Measurements from ENCODE around the gene CYP1A1.

Gene CYP1A1, protein sequence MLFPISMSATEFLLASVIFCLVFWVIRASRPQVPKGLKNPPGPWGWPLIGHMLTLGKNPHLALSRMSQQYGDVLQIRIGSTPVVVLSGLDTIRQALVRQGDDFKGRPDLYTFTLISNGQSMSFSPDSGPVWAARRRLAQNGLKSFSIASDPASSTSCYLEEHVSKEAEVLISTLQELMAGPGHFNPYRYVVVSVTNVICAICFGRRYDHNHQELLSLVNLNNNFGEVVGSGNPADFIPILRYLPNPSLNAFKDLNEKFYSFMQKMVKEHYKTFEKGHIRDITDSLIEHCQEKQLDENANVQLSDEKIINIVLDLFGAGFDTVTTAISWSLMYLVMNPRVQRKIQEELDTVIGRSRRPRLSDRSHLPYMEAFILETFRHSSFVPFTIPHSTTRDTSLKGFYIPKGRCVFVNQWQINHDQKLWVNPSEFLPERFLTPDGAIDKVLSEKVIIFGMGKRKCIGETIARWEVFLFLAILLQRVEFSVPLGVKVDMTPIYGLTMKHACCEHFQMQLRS

DNA sequence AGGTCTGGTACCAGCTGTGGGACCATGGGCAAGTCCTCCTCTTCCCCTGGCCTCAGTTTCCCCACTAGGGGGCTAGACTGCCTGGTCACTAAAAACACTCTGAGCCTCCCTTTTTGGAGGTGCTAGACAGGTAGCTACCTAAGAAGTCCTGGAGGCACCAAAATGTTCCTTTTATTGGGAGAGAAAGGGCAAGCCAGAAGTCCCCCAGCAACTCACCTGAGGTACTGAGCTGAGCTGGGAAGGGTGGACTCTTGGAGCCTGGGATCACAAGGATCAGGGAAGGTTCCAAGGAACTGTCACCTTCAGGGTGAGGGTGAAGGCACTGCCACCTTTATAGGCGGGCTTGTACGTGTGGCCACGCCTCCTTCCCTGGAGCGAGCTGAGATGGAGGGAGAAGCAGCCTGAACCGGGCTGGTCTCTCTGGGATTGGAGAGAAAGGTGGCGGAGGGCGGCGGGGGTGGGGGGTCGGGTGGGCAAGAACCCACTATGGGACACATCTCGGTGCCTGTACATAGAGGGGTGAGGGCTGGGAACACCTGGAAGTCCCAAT is at the start of gene CYP1A1:
Gene CYP1A1, minus strand, starts transcription at position 304 of the 550 bp plus-strand sequence. CDS start 2,431 bp downstream, outside the sequence.
- DNase-seq: peak in 2 of 56 donors; percentile 8

DNA sequence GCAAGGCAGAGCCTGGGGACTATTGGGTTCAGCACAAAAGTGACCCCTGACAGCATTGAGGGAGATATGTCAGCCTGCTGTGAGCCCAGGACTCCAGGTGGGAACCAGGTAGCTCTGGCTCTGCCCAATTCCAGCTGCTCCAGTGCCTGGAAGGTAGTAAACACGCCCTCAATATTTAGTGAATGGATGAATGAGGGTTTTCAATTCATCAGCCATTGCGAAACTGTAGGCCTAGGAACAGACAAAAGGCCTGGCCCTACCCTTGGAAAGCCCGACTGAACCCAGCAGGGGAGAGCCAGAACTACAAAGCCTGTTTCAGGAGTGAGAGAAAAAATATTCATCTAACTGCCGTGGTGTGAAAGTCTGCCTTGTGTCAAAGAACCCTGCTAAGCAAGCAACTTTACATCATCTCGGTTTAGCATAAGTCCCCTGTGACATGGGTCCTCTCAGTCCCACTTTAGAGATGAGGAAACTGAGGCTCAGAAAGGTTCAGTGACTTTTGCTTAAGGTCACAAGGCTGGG is 48.5 kb upstream of the CYP1A1 start:
- peak in 5 of 56 donors; percentile 21 to 40 (median 28) for DNase-seq

DNA sequence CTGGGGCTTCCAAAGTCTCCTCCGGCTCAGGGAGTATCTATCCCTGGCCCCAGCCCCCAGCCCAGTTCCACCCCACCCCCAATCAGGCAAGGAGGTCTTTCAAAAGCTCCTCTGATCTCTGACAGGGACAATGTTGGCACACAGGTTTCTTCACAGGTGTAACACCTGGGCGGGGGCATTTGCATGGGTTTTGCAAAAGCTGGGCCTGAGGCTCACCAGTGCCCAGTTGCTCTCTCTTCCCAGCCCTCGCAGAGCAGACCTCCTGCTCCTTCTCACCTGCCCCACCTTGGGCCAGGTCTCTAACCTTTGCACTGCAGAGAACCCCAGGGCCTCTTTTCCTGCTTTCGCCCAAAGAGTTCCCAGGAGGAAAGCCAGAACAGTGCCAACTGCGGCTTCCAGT is 48.0 kb upstream of the CYP1A1 start:
- DNase-seq: no peak

DNA sequence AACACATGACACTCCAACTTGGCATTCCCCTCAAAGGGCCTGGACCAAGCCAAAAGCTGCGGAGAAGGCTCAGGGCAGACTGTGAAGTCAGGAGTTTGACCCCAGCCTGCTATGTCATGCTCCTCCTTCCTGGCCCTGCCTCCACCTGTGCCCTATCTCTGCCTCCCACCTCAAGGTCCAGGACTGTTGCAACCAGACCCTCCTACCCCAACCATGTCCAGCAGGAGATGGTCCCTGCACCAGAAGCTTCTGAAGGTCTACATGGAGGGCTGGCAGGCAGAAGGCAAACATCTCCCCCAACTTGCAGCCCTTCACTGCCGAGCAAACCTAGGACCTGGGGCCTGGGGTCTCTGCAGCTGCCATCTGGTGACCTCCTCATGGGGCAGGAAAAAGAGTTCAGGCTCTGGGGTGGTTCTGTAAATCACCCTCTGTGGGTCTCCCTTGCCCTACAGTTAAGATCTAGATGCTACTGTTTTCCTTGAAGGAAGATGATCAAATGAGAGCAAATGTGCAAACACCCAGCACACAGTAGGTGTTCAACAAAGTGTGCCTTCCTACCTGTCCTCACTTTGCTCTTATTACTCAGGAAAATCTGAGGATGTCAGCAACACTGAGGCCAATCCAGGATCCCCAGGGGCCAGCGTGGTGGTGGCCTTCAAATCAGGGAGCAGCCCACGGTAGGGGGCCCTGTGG is 45.0 kb upstream of the CYP1A1 start:
- DNase-seq: no peak

DNA sequence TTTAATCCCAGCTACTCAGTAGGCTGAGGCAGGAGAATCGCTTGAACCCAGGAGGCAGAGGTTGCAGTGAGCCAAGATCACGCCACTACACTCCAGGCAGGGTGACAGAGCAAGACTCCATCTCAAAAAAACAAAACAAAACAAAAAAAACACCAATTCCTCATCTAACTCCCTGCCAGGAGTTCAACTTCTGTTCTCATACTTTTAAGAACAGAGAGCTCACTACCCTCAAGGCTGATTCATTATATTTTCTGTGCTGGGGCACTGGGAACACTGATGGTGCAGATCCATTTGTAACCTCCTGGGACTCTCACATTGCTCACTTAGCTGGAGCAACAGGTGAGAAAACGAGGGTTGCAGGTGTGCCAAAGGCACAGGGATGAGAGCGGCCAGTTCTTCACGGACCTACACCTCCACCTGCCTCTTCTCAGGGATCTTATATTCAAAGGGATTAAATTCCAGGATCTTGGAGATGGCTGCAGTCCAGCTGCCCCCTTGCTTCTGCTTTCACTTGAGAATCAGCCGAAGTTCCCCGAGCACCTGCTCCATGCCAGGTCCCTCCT is 44.2 kb upstream of the CYP1A1 start:
- no peak for DNase-seq

DNA sequence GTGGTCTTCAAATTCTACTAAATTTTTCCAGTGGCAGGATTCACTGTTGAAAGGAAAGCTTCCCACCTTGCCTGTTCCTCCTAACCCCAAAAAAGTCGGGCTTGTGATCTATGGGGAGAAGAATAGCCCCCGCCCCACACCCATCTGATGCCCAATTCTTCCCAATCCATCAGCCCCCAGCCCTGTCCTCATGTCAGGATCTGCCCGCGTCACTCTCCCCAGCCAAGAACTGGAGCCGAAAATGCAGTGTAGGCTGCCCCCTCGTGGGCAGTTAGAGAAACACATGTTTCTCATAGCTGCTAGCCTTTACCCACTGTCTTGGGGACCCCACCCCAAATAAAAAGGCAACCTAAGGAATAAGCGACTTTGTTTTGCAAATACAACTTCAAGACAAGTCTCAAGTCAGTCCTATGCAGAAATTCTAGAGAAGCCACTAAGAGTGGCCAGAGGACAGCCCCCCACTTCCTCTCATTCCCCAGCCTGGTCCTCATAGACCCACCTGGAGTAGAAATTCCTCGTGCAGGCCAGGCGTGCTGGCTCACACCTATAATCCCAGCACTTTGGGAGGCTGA is 43.5 kb upstream of the CYP1A1 start:
- peak in 36 of 56 donors; percentile 16 to 76 (median 39) for DNase-seq

DNA sequence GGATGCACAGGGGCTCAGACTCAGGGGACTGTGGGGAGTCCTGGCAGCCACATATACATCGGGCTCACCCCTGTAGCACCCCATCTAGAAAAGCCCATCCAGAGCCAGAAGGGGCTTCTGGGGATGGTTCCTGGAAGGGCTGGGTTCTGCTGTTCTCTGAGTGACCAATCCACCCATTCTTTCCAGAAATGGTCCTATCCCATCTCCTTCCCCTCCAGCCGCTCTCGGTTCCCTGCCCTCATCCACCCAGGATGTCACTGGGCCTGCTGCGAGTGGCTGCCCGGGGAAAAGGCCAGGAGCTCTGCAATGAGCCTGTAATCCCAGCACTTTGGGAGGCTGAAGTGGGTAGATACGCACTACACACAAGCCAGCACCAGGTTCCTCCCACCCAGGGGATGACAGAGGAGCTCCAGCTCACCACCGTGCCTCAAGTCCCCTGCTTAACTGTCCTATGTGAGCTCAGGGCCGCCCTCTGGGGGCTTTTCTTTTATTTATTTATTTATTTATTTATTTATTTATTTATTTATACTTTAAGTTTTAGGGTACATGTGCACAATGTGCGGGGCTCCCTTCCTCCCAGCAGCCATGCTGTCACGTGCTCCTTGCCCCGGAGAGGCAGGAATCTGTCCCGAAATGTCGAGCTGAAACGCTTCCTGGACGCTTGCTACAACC is 42.9 kb upstream of the CYP1A1 start:
- no peak for DNase-seq

DNA sequence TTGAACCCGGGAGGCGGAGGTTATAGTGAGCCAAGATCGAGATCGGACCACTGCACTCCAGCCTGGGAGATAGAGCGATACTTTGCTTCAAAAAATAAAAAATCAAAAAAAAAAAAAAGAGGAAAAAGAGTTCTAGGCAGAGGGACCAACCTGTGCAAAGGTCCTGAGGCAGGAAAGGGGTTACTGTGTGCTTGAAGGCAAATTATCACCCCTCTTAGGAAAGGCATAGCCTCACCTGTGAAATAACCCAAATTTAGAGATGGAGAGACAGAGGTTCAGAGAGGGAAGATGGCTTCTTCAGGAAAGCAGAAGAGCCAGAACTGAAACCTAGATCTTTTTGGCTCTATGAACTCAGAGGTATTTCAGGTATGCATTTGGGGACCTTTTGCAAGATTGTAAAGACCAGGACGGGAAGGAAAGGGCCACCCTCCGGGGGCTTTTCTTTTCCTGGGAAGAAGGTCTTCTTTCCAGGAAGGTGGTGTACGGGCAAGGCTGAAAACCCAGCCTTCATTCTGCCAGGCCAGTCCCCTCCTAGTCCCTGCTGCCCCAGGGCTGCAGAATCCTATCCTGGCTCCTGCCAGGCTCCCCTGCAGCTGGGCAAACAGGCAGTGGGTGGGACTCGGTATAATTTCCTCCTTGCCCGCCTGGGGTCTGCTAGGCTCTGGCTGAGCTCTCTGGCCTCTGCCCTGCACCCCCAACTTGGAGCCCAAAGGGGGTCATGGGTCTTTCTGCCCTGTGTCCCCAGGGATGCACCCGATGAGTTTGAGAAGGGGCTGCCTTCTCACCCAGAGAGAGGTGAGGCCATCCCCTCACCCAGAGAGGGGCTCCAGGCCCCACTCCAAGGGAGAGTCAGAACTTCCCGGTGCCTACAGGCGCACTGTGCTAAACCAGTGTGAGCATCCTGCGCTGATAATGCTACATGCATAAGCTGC is 42.1 kb upstream of the CYP1A1 start:
- DNase-seq: no peak

DNA sequence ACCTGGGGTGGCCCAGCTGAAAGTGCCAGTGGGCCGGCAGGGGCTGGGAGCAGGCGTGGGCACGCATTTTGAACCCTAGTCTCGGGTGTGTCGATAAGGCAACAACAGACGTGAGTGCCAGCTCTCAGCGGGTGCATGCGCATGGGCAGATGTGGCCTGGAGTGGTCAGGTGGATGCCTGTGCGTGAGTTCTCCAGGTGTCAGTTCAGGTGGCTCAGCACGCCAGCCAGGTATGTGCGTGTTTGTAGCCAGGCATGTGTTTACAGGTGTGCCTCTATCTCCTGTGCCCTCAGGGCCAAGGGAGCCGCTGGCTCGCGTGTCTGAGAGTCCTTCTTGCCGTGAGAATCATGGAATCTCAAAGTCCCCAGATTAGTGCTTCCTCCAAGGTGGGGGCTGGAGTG is 38.1 kb upstream of the CYP1A1 start:
- DNase-seq: no peak

DNA sequence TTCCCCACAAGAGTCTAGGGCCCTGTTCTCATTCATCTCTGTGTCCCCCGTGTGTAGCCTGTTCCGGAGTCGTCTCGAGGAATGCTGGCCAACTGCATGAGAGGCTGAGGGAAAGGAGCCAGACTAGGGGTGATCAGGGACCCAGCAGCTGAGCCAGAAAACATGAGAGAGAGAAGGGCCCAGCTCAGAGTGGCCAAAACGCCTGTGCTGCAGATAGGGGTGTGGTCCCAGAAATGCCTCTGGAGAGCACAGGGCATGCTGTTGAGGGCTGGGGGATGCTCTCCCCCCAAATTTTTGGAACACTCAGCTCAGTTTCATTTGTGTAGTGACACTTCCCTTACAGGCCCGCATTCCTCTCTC is 37.4 kb upstream of the CYP1A1 start:
- DNase-seq: no peak

DNA sequence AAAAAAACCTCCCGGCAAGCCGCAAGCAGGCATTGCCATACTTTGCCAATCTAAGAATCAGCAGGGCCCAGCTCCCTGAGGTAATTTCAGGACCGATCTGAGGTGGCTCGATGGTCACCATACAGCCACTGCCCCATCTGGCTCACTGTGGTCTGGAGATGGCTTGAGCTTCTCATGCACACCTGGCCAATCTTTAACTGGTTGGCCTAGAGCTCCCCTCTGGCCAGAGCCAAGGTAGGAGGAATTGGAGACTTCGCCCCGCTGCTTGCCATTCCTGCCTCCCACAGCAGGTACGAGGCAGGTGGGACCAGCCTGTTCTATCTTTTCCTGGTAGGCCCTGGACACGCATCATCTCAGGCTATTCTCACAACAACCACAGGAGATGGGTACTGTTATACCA is 33.4 kb upstream of the CYP1A1 start:
- DNase-seq: no peak

DNA sequence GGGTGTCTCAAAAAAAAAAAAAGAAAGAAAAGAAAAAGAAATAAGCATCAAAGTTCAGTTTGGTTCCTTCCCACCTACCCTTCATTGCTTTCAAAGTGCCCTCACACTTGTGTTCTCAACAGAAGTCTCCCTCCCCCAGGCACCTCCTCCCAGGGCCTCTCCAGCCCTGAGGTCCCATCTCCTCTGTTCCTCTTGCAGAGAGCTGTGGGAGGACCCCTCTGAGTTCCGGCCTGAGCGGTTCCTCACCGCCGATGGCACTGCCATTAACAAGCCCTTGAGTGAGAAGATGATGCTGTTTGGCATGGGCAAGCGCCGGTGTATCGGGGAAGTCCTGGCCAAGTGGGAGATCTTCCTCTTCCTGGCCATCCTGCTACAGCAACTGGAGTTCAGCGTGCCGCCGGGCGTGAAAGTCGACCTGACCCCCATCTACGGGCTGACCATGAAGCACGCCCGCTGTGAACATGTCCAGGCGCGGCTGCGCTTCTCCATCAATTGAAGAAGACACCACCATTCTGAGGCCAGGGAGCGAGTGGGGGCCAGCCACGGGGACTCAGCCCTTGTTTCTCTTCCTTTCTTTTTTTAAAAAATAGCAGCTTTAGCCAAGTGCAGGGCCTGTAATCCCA is 29.4 kb upstream of the CYP1A1 start:
- no peak for DNase-seq

DNA sequence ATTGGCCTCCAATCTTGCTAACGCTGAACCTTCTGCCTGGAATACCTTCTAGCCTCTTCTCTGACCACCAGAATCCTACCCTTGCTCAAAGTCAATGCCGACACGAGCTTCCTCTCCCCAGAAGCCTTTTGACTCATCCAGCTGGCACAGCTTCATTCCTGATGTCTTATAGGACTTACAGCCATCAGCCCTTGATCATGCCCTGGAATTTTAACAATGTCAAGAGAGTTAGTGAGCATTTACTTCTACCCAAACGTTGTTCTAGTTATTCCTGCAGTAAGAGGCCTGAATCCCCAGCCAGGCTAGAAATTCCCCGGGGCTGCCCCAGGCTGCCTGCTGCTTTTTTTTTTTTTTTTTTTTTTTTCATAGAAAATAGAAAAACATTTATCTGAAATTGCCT is 27.2 kb upstream of the CYP1A1 start:
- DNase-seq: no peak

DNA sequence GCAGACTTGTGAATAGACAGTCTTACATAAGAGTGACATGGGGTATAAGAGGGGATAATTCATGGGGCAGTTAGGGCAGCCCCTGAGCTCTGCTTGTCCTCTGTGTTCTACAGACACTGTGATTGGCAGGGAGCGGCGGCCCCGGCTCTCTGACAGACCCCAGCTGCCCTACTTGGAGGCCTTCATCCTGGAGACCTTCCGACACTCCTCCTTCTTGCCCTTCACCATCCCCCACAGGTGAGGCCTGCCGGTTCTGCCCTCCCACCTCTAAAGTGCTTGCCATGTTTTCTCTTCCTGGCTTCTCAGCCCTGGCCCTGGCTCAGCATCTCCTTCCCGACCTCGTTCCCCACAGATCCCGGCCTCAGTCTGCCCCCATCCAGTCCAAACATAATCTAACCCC is 26.7 kb upstream of the CYP1A1 start:
- DNase-seq: no peak

DNA sequence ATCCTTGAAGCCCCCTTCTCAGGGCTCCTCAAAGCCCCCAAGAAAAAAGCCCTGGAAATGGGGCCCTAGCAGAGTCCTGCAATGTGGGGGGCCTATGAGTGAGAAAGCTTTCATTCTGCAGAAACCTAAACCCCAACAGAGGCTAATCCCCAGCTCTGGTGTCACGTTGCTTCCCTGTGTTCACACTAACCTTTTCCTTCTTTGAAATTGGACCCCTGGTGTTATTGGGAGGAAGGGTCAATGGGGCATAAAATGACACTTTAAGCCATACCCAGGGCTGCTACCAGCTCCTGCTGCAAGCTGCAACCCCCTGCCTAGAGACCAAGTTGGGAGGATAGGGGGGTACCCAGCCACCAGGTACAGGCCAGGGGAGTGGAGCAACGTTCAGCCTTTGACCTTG is 25.4 kb upstream of the CYP1A1 start:
- DNase-seq: no peak

DNA sequence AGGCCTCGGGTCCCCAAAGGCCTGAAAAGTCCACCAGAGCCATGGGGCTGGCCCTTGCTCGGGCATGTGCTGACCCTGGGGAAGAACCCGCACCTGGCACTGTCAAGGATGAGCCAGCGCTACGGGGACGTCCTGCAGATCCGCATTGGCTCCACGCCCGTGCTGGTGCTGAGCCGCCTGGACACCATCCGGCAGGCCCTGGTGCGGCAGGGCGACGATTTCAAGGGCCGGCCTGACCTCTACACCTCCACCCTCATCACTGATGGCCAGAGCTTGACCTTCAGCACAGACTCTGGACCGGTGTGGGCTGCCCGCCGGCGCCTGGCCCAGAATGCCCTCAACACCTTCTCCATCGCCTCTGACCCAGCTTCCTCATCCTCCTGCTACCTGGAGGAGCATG is 24.5 kb upstream of the CYP1A1 start:
- no peak for DNase-seq

DNA sequence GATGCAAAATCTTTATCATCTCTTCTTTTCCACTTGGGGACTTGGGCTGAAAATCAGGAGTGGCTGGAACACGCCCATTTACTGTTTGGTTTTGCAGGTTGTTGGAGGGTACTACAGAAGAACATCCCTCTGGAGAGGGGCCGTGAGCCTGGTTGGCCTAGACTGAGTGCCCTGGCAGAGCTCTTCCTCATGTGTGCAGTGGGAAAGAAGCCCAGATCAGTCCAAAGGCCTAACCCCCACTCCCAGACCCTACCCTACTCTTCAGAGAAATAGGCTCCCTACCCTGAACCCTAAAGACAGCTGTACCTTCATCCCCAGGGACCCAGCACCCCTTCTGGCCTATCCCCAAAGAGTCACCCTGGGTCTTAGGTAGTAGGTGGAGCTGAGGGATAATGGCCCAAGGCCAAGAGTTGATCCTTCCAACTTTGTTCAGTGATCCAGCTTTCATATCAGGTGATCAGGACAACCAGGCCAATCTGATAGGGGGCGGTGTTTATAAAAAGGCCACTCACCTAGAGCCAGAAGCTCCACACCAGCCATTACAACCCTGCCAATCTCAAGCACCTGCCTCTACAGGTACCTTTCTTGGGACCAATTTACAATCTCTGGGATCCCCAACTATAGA is 23.1 kb upstream of the CYP1A1 start, which contains the start of gene CYP1A2:
Gene CYP1A2, plus strand, starts transcription at position 524 of the 625 bp plus-strand sequence. CDS start 894 bp downstream, outside the sequence.
- no peak for DNase-seq

DNA sequence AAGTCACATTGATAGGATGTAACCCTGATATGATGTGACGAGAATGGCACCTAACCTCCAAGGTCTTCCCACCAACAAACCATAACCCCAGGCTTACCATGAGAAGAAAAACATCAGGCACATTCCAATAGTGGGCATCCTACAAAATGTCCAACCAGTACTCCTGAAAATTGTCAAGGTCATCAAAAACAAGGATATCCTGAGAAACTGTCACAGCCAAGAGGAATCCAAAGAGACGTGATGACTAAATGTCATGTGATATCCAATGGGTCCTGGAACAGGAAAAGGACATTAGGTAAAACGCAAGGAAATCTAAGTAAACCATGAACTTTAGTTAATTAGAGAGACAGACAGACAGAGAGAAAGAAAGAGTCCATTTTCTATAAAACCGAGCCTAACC is 21.1 kb upstream of the CYP1A1 start:
- no peak for DNase-seq

DNA sequence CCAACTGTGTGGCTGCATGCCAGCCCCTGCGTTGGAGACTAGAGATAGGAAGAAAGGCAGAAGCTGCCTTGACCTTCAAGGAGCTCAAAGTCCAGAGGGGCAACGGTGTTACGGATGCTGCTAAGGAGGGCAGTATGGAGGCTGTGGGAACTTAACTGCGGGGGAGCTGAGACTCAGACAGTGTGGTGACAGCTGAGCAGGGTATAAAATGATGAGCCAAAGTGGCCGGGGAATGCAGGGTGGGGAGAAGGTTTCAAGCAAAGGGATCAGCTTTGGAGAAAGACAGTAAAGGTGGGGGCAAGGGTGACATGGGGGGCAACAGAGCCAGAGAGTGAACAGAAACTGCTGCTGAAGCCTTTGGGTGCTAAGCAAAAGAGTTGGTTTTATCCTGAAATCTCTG is 17.1 kb upstream of the CYP1A1 start:
- no peak for DNase-seq

Data from amygdala (tissue), 56 donors.